Measurements from ENCODE around the gene P3H4. TPM values are rescaled to one million over a fixed set of nuclear protein-coding genes. Genes with fewer than 3 reads are reported as not detected.

The P3H4 gene
- polyA plus RNA-seq, 1 donor from 2014 or later = 17.8 TPM

DNA sequence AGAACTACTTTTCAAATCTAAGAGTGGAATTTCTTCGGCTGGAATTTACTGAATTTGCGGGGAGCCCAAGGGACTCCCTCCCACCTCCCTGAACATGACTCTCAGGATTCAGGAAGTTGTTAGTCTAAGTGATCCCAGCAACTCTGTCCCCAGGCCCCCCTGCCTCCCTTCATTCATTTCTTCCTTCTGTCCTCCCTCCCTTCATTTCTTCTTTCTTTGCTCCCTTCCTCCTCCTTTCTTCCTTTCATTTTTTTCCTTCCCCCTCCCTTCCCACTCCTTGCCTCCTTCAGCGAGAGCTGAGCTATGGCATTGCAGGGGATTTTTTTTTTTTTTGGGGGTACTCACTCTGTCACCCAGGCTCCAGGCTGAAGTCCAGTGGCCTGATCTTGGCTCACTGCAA lies 14.4 kb downstream of the P3H4 start:
- Histone ChIP-seq H3F3A (ENCODE audit: insufficient read depth, low read length, poor library complexity, severe bottlenecking) (no peaks in the 10 kb centered on the region), H2AFZ (ENCODE audit: low read depth, low read length) (no peak overlapping the region), H3K9ac (ENCODE audit: low read length) (no peak overlapping the region), H4K20me1 (ENCODE audit: insufficient read depth) (no peaks in the 10 kb centered on the region), H3K9me2 (ENCODE audit: insufficient read depth, low read length) (no peaks in the 10 kb centered on the region), H3K79me2 (replicated peaks; ENCODE audit: insufficient read depth, low read length) (no peaks in the 10 kb centered on the region), H3K36me3 (ENCODE audit: insufficient read depth, low read length) (no peaks in the 10 kb centered on the region), H3K27ac (ENCODE audit: low read length) (no peak overlapping the region), H3K9me3 (ENCODE audit: low read length) (no peaks in the 10 kb centered on the region), H3K27me3 (ENCODE audit: insufficient read depth, low read depth, low read length) (no peaks in the 10 kb centered on the region), H3K4me3 (ENCODE audit: low read length) (no peak overlapping the region), H3K4me2 (ENCODE audit: low read length) (no peak overlapping the region)
- TF ChIP-seq POLR2AphosphoS5 (IDR thresholded peaks at IDR 0.05) (no peak), EP300 (conservative IDR thresholded peaks at IDR 0.05; ENCODE audit: poor library complexity, severe bottlenecking) (no peak), RAD21 (conservative IDR thresholded peaks at IDR 0.05) (no peak), TAF1 (IDR thresholded peaks at IDR 0.05; ENCODE audit: low read depth) (no peak), EZH2 (IDR thresholded peaks at IDR 0.05; ENCODE audit: borderline replicate concordance, insufficient read depth, low read length, poor library complexity, severe bottlenecking) (no peak), REST (IDR thresholded peaks at IDR 0.05; ENCODE audit: borderline replicate concordance) (no peak), MXI1 (conservative IDR thresholded peaks at IDR 0.05; ENCODE audit: poor library complexity, severe bottlenecking) (no peak), SMC3 (conservative IDR thresholded peaks at IDR 0.05; ENCODE audit: poor library complexity) (no peak)
- TF ChIP-seq, protein P1, sequence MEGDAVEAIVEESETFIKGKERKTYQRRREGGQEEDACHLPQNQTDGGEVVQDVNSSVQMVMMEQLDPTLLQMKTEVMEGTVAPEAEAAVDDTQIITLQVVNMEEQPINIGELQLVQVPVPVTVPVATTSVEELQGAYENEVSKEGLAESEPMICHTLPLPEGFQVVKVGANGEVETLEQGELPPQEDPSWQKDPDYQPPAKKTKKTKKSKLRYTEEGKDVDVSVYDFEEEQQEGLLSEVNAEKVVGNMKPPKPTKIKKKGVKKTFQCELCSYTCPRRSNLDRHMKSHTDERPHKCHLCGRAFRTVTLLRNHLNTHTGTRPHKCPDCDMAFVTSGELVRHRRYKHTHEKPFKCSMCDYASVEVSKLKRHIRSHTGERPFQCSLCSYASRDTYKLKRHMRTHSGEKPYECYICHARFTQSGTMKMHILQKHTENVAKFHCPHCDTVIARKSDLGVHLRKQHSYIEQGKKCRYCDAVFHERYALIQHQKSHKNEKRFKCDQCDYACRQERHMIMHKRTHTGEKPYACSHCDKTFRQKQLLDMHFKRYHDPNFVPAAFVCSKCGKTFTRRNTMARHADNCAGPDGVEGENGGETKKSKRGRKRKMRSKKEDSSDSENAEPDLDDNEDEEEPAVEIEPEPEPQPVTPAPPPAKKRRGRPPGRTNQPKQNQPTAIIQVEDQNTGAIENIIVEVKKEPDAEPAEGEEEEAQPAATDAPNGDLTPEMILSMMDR (IDR thresholded peaks at IDR 0.05; ENCODE audit: poor library complexity, severe bottlenecking) = no peak

DNA sequence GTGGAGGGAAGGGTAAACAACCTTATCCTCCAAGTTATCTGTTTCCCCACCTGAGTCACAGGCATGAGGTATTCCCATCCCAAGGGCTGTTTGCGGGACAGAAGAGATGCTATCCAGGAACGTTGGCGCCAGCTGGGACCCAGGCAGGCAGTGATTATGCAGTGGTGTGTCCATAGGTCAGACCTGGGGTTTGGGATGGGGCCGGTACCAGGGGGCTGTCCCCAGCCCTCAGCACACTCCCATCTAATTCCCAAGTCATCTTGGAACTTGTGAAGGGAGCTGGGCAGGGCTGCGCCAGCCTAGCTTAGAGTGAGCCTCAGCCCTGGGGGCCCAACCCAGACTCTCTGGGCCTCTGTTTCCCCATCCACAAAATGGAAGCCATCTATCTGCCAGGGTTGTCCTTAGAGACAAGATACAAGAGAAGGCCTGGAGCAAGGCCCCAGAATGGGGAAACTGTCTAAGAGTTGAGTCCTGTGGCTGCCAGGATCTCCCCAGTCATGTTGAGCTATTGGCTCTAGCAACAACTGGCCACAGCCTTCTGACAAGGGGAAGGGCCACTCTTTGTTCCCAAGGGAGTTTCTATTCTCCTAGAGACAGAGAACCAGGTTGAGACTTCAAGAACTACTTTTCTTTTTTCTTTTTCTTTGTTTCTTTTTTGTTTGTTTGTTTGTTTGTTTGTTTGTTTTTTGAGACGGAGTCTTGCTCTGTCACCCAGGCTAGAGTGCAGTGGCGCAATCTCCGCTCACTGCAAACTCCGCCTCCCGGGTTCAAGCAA lies 15.4 kb downstream of the P3H4 start:
- H3K36me3 ChIP-seq (ENCODE audit: insufficient read depth, low read length) = no peaks in the 10 kb centered on the region
- no peaks in the 10 kb centered on the region for H3K79me2 ChIP-seq (replicated peaks; ENCODE audit: insufficient read depth, low read length)
- H3K4me3 ChIP-seq (ENCODE audit: low read length) = no peak overlapping the region
- no peak overlapping the region for H3K9ac ChIP-seq (ENCODE audit: low read length)
- no peak overlapping the region for H2AFZ ChIP-seq (ENCODE audit: low read depth, low read length)
- H3F3A ChIP-seq (ENCODE audit: insufficient read depth, low read length, poor library complexity, severe bottlenecking) = no peaks in the 10 kb centered on the region
- no peak overlapping the region for H3K4me2 ChIP-seq (ENCODE audit: low read length)
- H3K27ac ChIP-seq (ENCODE audit: low read length) = no peak overlapping the region
- no peak for TF ChIP-seq RAD21 (conservative IDR thresholded peaks at IDR 0.05)
- no peak for TF ChIP-seq TAF1 (IDR thresholded peaks at IDR 0.05; ENCODE audit: low read depth)
- TF ChIP-seq, protein P1 (IDR thresholded peaks at IDR 0.05; ENCODE audit: poor library complexity, severe bottlenecking) = no peak
- TF ChIP-seq EP300 (conservative IDR thresholded peaks at IDR 0.05; ENCODE audit: poor library complexity, severe bottlenecking) = no peak
- H3K27me3 ChIP-seq (ENCODE audit: insufficient read depth, low read depth, low read length) = no peaks in the 10 kb centered on the region
- H4K20me1 ChIP-seq (ENCODE audit: insufficient read depth) = no peaks in the 10 kb centered on the region
- no peaks in the 10 kb centered on the region for H3K9me3 ChIP-seq (ENCODE audit: low read length)
- H3K9me2 ChIP-seq (ENCODE audit: insufficient read depth, low read length) = no peaks in the 10 kb centered on the region
